Right ventricle myocardium inferior (tissue), 1 donor: ENCODE measurements around the gene CNOT6L. TPM values are rescaled to one million over a fixed set of nuclear protein-coding genes. Genes with fewer than 3 reads are reported as not detected.

Source experiments
- ATAC-seq: fragments of 200-7000 bp; cut with Tn5 transposase; one replicate; pipeline ENCODE4 v1.9.1; 2020; ENCODE audit warnings: mild to moderate bottlenecking, moderate library complexity
- DNase-seq: peaks from one replicate; pipeline ENCODE4 v3.0.0; 2021; ENCODE audit errors: missing footprints
- intact Hi-C: fragments of 100-400 bp; cut with DNase I; formaldehyde crosslinking; loops from one replicate; pipeline ENCODE4 v1.11.0; 2022
- total RNA-seq: library from RNA; stranded (reverse); fragmentation: NEBNext Ultra II Directional; extraction: Animal tissue kit (Norgen Biotek cat#: 25700); gene quantifications from one replicate; pipeline ENCODE4 v1.2.1, GENCODE V29; 2021
- donor health status: DM: no; HTN: yes; CAD: no; lungs with severe emphysema.

The CNOT6L gene
- total RNA-seq, 1 donor from 2014 or later = 26.3 TPM

DNA sequence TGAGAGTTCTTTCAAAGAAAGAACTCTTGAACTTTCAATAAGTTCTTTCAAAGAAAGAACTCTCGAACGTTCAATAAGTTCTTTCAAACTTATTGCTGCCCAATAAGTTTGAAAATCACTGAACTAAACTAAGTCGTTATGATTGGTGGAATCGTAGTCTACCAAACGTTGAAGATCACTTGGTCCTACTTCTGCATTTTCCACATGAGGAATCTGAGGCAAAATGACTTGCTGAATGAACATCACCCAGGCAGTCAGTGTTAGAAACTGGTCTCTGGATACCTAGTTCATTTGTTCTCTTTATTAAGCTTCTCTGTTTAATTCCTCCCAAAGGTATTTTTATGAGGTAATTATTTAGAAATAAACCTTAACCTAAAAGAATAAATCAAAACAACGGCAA, 7.1 kb upstream of the CNOT6L start:
- ATAC-seq = no peak
- intact Hi-C loops = no loop called here
- no peak for DNase-seq

DNA sequence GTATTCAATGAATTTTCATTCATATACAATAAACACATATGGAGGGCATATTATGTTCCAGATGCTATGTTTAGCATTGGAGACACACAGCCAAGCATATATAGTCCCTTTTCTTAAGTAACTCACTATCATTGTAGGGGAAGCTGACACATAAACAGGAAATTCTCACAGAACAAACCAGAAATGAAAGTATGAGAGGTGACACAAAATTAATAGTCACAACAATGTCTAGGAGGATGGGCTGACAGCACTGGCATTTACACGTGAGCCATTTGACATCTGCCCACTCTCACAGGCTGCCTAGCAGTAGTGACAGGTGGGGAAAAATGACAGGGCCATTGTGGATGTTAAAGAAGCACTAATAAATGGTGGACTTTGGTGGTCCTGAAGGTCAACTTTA, 2.6 kb upstream of the CNOT6L start:
- intact Hi-C loops = no loop called here
- DNase-seq (no peak), ATAC-seq (no peak)

DNA sequence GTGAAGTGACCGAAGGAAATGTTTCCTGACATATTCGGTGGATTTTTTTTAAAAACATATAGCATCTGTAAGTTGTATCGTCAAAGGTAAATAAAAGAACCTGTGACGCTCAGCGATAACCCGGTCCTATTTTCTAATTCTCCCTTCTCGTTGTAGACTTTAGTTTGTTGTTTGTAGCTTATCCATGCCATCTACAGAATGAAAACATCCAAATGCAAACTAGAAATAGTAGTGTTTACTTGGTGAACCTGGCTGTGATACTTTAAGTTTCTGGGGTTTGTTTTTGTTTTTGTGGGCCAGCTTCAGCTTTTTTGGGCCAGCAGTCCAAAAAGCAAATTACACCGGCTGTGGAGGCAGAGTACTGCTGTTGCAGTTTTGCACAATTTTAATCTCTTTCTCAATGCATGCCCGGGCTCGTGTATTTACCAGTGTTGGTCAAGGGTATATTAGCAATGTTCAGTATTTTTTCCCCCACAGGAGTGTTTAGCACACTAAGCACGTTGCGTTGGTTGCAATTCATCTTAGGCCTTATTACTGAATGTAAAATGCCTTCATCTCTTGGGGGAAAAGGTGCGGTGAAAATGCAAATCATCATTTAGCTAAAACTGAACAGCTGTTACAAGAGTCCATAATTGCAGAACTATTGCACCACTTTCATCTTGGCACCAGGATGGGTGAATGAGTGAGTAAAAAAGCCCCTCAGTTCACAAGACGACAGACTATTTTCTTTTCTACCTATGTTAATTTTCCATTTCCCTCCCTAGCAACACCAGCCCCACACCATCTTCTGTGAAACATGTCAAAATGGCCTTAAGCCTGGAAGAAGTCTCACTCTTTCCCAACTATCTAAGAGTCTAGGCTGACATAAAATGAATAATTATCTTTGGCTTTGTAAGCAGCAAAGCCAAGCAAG, 1.7 kb upstream of the CNOT6L start:
- intact Hi-C loops = loop anchor here (1.0 kb wide), 1 partner anchor 41 kb away; the partner anchor contains the start of gene MRPL1
- ATAC-seq = no peak

DNA sequence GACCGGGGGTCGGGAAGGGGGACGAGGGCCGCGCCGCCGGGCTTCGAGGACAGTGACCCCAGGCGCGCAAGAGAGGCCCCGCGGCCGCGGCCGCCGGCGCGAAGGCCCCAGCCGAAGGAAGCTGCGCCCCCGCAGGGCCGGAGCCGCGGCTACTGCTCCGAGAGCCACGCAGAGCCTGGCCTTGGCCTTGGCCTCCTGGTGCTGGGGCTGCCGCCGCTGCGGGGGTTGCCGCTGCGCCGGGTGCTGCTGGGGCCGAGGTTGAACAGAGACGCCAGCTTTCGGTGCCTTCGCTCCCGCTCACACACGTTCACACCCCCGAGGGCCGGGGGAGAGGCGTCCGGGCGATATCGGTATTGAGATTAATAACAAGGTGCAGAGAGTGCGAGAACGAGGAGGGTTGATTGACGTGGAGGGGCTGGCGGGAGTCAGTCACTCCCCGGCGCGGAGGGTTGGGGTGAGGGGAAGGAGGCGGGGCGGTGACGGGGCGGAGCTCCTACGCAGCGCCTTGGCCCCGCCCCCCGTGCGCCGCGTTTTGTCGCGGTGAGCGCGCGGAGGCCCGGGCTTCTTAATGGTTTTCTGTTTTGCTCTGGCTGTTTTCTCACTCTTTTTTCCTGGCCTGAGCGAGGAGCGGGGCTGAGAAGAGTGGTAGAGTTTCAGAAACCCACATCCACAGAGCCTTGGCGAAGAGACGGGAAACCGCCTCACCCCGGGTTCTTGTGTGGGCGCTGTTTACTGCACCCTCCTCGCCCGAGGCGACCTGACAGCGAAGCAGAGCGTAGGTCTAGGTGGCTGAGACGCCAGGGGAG, 878 bp upstream of the CNOT6L start:
- intact Hi-C loops = loop anchor here (1.0 to 5.0 kb wide), 2 partner anchors 42 to 88 kb away; partner anchors contain the start of gene MRPL1
- peak; percentile 95 for ATAC-seq
- peak; percentile 96 for DNase-seq

More for the DNA sequence above, 1.7 kb upstream of the CNOT6L start:
- no peak for DNase-seq

DNA sequence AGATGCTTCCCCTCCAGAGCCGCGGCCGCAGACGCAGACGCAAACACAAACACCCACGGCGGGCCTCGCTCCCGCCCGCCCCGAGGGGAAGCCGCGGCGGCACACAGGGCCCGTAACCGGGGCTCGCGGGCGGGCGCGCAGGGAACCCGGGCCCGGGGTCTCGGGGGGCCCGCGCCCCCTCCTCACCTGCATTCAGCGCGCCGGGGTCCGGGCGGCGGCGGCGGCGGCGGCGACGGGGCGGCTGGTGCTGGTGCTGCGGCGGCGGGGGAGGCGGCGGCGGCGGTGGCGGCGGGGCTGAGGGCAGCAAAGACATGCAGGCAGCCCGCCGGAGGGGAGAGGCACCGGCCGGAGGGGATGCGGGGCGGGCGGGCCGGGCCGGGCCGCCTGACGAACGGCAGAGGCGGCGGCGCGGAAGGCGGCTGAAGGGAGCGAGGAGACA, 255 bp upstream of the CNOT6L start:
- ATAC-seq (peak; percentile 13), DNase-seq (no peak)
- intact Hi-C loops = loop anchor here (5.0 kb wide), 1 partner anchor 87 kb away; no protein-coding TSS in a partner anchor

DNA sequence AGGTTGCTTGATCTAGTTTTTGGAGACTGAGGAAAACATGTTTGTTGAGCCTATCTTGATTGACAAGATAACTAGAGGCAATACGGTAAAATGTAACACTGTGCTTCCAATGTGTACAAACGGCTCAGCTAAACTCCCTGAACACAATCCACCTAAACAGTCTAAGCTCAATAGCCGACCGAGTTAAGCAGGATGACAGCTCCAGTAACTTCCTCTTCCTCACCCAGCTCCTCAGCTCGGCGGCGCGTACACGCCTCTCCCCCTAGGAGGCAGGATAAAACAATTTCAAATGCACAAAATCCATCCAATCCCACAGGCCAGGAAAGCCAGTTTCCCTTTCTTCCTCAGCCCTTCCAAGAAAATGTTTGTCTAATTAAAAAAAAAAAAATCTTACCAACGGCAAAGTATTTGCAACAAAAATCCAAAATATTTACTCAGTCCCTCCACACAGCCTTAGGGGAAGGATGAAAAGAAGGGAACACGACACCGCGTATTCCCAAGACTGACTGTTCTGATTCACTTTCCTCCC, 1.0 kb downstream of the CNOT6L start:
- intact Hi-C loops = loop anchor here (5.0 kb wide), 1 partner anchor 86 kb away; no protein-coding TSS in a partner anchor

DNA sequence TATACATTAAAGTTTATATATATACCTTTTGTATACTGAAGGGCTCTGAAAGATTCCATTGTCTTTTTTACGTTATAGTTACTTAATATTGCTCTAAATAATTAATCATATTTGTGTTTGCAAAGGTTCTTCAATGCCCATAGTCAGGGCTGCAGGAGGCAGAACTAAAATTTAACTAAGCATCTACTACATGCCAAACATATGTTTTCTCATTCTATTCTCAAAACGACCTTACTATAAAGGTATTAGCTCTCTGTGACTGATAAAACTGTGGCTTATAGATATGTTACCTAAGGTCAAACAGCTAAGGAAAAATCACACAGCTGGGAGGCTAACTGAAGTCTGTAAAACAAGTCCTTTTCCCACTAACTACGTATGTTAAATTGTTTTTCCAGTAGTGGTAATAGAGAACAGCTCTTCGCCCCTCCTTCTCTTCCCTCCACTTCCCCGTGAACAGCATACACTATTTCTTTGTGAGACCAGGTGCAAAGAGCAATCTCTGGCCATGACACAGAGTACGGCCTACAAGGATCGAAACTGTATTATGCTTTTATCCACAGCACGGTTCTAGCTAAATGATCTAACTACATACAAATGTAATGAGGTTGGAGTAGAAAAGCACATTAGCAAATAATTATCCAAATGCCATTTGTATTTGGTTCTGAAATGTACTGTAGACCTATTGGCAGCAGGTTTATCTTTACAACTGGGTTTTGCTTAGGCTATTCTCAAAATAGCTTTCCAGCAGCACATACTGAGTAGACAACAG, 1.7 kb downstream of the CNOT6L start:
- intact Hi-C loops = loop anchor here (5.0 kb wide), 1 partner anchor 85 kb away; no protein-coding TSS in a partner anchor
- DNase-seq = no peak
- no peak for ATAC-seq

More for the DNA sequence above, 1.0 kb downstream of the CNOT6L start:
- DNase-seq = peak; percentile 92
- ATAC-seq = peak; percentile 63

DNA sequence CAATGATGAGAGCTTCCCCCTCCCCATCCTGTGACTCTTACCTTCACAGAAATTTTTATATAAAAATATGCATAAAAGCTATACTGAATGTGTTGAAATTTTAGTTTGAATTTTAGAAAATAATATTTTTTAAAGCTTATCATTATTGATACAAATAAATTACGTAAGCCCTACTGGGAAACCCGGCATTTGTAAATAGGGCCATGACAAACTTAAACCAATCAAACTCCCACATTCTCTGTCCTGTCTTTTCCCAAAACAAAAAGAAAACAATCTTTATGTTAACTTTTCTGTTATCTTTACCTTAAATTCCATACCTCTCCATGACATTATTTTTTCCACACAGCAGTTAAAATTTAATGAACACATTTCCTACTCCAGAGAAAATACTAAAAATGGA, 2.6 kb downstream of the CNOT6L start:
- no peak for ATAC-seq
- intact Hi-C loops = loop anchor here (5.0 kb wide), 1 partner anchor 84 kb away; no protein-coding TSS in a partner anchor
- DNase-seq = no peak

DNA sequence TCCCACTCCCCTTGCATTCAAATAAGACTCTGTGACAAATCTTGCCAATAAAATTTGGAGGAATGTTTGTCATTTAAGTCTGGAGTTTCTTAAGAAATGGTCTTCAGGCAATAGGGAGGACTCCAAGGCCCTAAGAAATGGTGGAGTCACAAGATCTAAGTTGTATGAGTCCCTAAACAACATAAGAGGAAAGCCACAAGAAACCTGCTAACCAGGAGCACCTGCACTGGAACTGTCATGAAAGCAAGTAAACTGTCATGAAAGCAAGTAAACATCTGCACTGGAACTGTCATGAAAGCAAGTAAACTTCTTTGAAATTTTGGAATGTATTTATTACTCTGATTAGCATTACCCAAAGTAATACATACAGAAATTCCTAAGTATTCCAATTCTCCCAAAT, 3.5 kb downstream of the CNOT6L start:
- ATAC-seq (no peak), DNase-seq (no peak)
- intact Hi-C loops = loop anchor here (5.0 kb wide), 1 partner anchor 83 kb away; no protein-coding TSS in a partner anchor

DNA sequence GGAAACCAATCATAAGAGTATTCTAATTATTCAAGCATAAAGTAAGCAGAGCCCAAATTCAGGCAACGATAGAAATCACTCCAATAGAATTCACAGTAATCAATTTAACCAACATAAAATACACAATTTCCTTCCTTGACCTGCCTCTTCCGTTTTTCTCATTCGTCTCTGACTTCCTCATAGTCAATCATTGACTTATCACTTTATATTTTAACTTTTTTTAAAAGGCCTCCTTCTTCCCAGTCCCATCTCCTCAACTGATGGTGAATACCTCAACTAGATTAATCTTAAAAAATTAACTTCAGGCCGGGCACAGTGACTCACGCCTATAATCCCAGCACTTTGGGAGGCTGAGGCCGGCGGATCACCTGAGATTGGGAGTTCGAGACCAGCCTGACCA, 13.3 kb downstream of the CNOT6L start:
- intact Hi-C loops = no loop called here
- DNase-seq (no peak), ATAC-seq (no peak)

DNA sequence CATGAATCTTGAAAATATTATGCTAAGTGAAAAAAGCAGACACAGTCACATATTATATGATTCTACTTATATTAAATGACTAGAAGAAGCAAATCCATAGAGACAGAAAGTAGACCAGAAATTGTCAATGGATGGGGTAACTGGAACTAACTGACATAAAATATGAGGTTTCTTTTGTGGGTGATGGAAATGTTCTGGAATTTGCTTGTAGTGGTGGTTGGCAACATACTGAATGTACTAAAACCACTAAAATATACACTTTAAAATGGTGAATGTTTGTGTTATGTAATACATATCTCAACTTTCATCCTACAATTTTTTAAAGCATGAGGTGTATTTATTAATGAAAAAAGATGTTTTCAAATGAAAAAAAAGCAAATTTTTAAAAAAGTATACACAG, 14.7 kb downstream of the CNOT6L start:
- intact Hi-C loops = no loop called here
- ATAC-seq (no peak), DNase-seq (no peak)

DNA sequence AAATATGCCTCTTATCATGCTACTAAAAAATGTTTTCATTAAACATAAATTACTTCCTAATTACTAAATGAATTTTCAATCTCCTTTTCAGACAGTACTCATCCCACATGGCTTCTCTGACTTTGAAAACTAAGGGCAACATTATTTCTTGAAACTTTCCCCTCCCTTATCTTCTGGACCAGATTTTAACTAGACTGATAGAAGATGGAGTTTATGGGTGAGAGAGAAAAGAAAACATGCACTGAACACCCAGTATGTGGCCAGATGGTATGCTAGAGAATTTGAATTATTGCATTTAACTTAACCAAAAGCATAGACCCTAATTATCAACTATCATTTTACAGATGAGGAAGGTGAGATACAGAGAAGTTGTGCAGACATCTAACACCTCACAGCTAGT, 16.8 kb downstream of the CNOT6L start:
- ATAC-seq (no peak), DNase-seq (no peak)
- intact Hi-C loops = no loop called here

DNA sequence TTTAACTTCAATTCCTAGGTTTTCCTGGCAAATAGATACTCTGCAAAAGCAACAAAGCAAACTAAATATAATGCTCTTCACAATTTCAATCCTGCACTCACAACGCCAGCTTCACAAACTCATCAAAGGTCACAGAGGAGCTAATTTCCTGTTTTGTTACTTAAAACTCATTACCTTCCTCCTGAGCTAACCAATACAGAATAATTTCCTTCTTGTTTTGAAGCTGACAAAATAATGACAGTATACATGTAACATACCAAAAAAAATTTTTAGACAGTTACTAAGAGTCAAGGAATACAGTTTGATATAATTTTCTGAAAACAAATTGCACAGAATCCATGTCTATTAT, 17.9 kb downstream of the CNOT6L start:
- intact Hi-C loops = no loop called here
- ATAC-seq (no peak), DNase-seq (no peak)

DNA sequence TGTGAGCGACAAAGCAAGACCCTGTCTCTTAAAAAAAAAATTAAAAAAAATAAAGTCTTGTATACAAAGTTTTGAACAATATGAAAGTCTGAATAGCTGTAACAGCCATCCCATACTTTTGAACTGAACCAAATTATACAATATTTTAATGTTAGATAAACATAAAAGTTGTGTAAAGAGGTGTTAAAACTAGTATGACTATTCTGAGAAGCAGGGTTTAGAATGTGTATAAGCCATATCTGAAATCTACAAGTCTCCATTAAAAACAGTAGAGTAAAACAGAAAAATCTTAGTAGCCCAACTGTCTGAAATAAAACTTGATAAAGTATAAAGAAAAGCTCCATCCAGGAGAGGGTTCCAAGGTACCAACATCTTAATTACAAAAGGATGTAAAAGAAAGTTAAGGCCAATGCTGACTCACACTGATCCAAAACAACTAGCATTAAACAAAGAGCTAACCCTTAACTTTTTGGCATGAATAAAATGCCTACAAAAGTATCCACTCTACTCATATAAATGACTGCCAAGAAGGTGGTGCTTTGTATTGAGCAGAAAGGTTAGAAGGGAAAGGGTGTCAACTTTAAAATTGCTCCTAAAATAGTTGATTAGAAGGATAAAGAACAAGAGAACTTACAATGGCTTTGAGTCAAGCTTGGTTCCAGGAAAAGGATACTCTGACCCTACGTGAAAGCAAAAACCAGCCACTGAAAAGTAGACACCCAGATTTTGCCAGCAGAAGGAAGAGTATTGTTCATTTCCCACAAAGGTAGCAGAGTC, 18.5 kb downstream of the CNOT6L start:
- ATAC-seq (peak; percentile 37), DNase-seq (no peak)
- intact Hi-C loops = no loop called here

DNA sequence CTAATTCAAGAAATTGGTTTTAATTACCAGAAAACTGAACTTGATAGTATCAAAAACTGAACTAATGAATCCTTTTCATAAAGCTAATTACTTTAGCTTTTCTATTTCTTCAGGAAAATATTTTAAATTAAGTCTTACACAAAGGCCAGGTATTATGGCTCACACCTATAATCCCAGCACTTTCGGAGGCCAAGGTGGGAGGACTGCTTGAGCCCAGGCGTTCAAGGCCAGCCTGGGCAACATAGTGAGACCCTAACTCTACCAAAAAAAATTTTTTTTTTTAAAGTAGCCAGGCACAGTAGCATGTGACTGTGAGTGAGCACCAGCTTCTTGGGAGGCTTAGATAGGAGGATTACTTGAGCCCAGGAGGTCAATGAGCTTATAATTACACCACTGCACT, 19.1 kb downstream of the CNOT6L start:
- DNase-seq (no peak), ATAC-seq (no peak)
- intact Hi-C loops = no loop called here

DNA sequence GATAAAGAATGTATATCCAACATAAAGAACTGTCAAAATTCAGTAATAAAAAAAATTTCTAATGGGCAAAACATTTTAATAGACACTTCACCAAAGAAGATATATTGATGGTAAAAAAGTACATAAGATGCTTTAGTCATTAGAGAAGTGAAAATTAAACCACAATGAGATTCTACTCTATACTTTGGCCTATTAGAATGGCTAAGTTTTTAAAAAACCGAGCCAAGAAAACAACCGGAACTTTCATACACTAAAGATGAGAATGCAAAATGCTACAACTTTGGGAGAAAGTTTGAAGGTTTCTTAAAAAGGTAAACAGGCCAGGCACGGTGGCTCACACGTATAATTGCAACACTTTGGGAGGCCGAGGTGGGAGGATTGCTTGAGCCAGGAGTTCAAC, 20.8 kb downstream of the CNOT6L start:
- intact Hi-C loops = no loop called here
- ATAC-seq (no peak), DNase-seq (no peak)

DNA sequence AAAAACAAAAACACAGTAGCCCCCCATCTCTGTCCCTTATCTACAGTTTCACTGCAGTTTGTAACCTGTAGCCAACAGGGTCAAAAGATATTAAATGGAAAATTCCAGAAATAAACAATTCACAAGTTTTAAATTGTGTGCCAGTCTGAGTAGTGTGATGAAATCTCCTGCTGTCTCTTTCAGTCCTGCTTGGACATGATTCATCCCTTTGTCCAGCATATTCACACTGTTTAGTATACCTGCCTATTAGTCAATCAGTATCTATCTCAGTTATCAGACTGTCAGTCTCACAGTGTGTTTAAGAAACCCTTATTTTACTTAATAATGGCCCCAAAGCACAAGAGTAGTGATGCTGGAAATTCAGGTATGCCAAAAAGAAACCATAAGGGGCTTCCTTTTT, 21.9 kb downstream of the CNOT6L start:
- ATAC-seq (no peak), DNase-seq (no peak)
- intact Hi-C loops = no loop called here

DNA sequence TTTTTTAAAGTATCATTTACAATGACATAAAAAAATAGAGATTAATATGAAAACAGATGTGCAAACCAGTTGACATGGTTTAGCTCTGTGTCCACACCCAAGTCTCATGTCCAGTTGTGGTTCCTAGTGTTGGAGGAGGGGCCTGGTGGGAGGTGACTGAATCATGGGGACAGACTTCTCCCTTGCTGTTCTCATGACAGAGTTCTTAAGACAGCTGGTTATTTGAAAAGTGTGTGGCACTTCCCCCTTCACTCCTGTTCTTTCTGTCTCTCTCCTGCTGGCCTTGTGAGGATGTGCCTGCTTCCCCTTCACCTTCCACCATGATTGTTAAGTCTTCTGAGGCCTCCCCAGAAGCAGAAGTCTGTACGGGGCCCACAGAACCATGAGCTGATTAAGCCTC, 23.8 kb downstream of the CNOT6L start:
- no peak for DNase-seq
- ATAC-seq = no peak
- intact Hi-C loops = no loop called here
